ENCODE measurements around the gene MUC13.

GRCh38 chr3:124878561-124879336 lies 55.8 kb downstream of the MUC13 start:
- no peak for TF ChIP-seq CTCF (IDR thresholded peaks at IDR 0.05; ENCODE audit: insufficient read depth, low read length)
- no peak for TF ChIP-seq POLR2AphosphoS5 (IDR thresholded peaks at IDR 0.05; ENCODE audit: low read depth)
- no peak for TF ChIP-seq REST (IDR thresholded peaks at IDR 0.05; ENCODE audit: insufficient replicate concordance, low read depth)

All from HL-60 (cell line).